PC-3 (cell line): ENCODE results near the gene SIVA1. TPM values are rescaled to one million over a fixed set of nuclear protein-coding genes. Genes with fewer than 3 reads are reported as not detected.

ENCODE experiments used
- ATAC-seq: fragments of 200-7000 bp; cut with Tn5 transposase; 2 replicates; pipeline ENCODE4 v1.9.1; 2020; ENCODE audit warnings: mild to moderate bottlenecking, moderate library complexity
- BruUV-seq: library from RNA; stranded (reverse); fragments of 400-500 nt; replicated peaks from 2 replicates; lab custom pipeline; 2021; lab: Mats Ljungman, UMichigan
- CTCF ChIA-PET: fragments of 300-600 bp; sonication (Branson Sonifier 250); formaldehyde crosslinking; loops from one replicate; lab custom pipeline; 2022; ENCODE audit warnings: antibody characterized with exemption; lab: Charles Lee
- POLR2A ChIA-PET: fragments of 300-600 bp; sonication (Branson Sonifier 250); formaldehyde crosslinking; loops from one replicate; lab custom pipeline; 2022; ENCODE audit warnings: antibody characterized with exemption; ENCODE audit not compliant: unreplicated experiment; lab: Charles Lee
- DNase-seq: peaks from one replicate; pipeline ENCODE4 v3.0.0-alpha.2; 2015
- H2AFZ ChIP-seq: fragments of 300-600 bp; sonication (generic); 2 replicates; pipeline ENCODE4 v1.6.0; 2016; ENCODE audit warnings: antibody characterized with exemption, low read length
- H3F3A ChIP-seq: fragments of 300-600 bp; sonication (generic); one replicate; pipeline ENCODE4 v1.6.0; 2017; ENCODE audit warnings: antibody characterized with exemption, low read length, control low read depth, mild to moderate bottlenecking; ENCODE audit not compliant: unreplicated experiment
- H3K27ac ChIP-seq: fragments of 300-600 bp; sonication (generic); 2 replicates; pipeline ENCODE4 v1.5.1; 2016; ENCODE audit warnings: mild to moderate bottlenecking, low read length
- H3K27me3 ChIP-seq: fragments of 300-600 bp; sonication (generic); 2 replicates; pipeline ENCODE4 v1.6.1; 2016; ENCODE audit warnings: low read length, mixed read lengths
- H3K36me3 ChIP-seq: fragments of 300-600 bp; sonication (generic); 2 replicates; pipeline ENCODE4 v1.6.1; 2016; ENCODE audit warnings: low read depth, mixed run types, low read length, mixed read lengths
- H3K4me1 ChIP-seq: fragments of 300-600 bp; sonication (generic); 2 replicates; pipeline ENCODE4 v1.5.1; 2016; ENCODE audit warnings: low read length; ENCODE audit not compliant: insufficient read depth
- H3K4me2 ChIP-seq: fragments of 300-600 bp; sonication (generic); 2 replicates; pipeline ENCODE4 v1.6.0; 2016; ENCODE audit warnings: low read length
- H3K4me3 ChIP-seq: fragments of 300-600 bp; sonication (generic); 2 replicates; pipeline ENCODE4 v1.5.1; 2016; ENCODE audit warnings: mild to moderate bottlenecking, low read length, mixed read lengths
- H3K79me2 ChIP-seq: fragments of 300-600 bp; sonication (generic); 2 replicates; pipeline ENCODE4 v1.6.1; 2017; ENCODE audit warnings: low read length, mixed read lengths
- H3K9ac ChIP-seq: fragments of 300-600 bp; sonication (generic); 2 replicates; pipeline ENCODE4 v1.6.0; 2016; ENCODE audit warnings: mild to moderate bottlenecking, low read length
- H3K9me2 ChIP-seq: fragments of 300-600 bp; sonication (generic); replicated peaks from 2 replicates; pipeline ENCODE4 v1.6.1; 2016; ENCODE audit warnings: mixed run types, low read length, mixed read lengths
- H3K9me3 ChIP-seq: fragments of 300-600 bp; sonication (generic); 2 replicates; pipeline ENCODE4 v1.6.1; 2016; ENCODE audit warnings: low read length, mixed read lengths
- H4K20me1 ChIP-seq: fragments of 300-600 bp; sonication (generic); 2 replicates; pipeline ENCODE4 v1.6.1; 2016; ENCODE audit warnings: low read length, mixed read lengths
- EZH2 ChIP-seq: fragments of 300-600 bp; sonication (generic); IDR thresholded peaks from one replicate; pipeline ENCODE4 v1.6.1; 2017; ENCODE audit warnings: antibody characterized with exemption, mild to moderate bottlenecking, low read length; ENCODE audit not compliant: unreplicated experiment
- EZH2phosphoT487 ChIP-seq: fragments of 300-600 bp; sonication (generic); IDR thresholded peaks from 2 replicates; pipeline ENCODE4 v1.6.1; 2018; ENCODE audit warnings: mild to moderate bottlenecking, antibody characterized with exemption, low read length, borderline replicate concordance
- intact Hi-C: fragments of 100-400 bp; cut with micrococcal nuclease; formaldehyde crosslinking; loops from 2 replicates; pipeline ENCODE4 v1.9.0; 2023
- total RNA-seq: library from RNA; depleted of rRNA; stranded (reverse); fragments of >200 nt; gene quantifications from 2 replicates; pipeline ENCODE4 v1.2.3, GENCODE V29; 2014
- TF ChIP-seq, protein P1 (sequence below): fragments of 300-600 bp; sonication (generic); conservative IDR thresholded peaks from 2 replicates; pipeline ENCODE4 v1.5.1; 2017; ENCODE audit warnings: antibody characterized with exemption, low read depth, mild to moderate bottlenecking, low read length

Gene SIVA1
- total RNA-seq, 1 experiment from 2014 or later = 375 TPM

- H3K36me3 ChIP-seq = peaks cover 5% of the 10 kb centered on the region; the same call in 1 of the 2 replicates
- no TSS peak for BruUV-seq
These were observed 33.6 kb upstream of the SIVA1 start for GRCh38 chr14:104719343-104719742.

DNA sequence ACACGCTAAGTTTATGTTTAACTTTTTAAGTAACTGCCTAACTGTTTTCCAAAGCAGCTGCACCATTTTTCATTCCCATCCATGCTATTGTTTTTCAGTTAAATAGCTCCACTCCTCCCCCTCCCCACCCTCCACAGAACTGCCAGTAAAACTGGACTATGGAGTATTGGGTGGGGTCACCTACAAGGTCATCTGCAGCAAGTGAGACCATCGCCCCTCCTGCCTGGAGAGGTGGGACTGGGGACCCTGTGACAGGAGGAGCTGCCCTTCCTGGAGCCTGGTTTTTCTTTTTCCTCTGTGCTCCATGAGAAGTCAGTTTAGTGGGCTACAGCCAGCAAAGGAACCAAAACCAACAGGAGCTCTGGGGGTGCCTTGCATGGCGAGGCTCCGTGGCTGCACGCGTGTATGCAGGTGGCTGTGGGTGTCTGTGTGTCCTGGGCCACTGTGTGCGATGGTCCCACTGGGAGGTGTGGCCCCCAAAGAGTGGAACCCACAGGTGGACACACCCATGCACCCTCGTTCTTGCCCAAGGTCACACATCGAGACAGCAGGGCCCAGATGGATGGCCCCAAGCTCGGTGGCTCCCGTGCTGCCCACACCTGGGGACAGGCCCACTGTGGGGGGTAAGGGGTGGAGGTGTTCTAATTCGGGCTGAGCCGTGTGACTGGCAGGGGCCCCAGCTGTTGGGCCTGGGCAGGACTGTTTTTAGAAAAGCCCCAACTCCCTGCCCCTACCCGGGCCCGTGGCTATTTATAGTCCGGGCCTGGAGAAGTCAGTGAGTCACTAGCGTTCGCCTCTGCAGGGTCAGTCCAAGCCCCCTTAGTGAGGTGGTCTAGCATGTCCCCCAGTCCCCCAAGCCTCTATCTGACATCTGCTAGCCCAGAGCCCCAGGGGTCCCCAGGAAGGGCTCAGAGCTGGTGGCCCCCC lies 31.2 kb upstream of the SIVA1 start:
- no peaks in the 10 kb centered on the region for H3K9me3 ChIP-seq
- ATAC-seq (no peak), DNase-seq (no peak)
- H3K9ac ChIP-seq = no peak overlapping the region
- no peak overlapping the region for H3K27ac ChIP-seq
- H3K9me2 ChIP-seq = no peaks in the 10 kb centered on the region
- H3K27me3 ChIP-seq = no peaks in the 10 kb centered on the region
- H3K4me3 ChIP-seq = no peak overlapping the region
- TF ChIP-seq EZH2phosphoT487 = no peak
- TF ChIP-seq EZH2 = no peak
- TF ChIP-seq, protein P1, sequence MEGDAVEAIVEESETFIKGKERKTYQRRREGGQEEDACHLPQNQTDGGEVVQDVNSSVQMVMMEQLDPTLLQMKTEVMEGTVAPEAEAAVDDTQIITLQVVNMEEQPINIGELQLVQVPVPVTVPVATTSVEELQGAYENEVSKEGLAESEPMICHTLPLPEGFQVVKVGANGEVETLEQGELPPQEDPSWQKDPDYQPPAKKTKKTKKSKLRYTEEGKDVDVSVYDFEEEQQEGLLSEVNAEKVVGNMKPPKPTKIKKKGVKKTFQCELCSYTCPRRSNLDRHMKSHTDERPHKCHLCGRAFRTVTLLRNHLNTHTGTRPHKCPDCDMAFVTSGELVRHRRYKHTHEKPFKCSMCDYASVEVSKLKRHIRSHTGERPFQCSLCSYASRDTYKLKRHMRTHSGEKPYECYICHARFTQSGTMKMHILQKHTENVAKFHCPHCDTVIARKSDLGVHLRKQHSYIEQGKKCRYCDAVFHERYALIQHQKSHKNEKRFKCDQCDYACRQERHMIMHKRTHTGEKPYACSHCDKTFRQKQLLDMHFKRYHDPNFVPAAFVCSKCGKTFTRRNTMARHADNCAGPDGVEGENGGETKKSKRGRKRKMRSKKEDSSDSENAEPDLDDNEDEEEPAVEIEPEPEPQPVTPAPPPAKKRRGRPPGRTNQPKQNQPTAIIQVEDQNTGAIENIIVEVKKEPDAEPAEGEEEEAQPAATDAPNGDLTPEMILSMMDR = no peak
- H3F3A ChIP-seq = no peaks in the 10 kb centered on the region
- no TSS peak for BruUV-seq
- CTCF ChIA-PET = no interaction called here
- no peak overlapping the region for H2AFZ ChIP-seq
- no peak overlapping the region for H3K4me2 ChIP-seq
- H3K36me3 ChIP-seq = peaks cover 5% of the 10 kb centered on the region; the same call in 1 of the 2 replicates
- intact Hi-C loops = no loop called here
- no peaks in the 10 kb centered on the region for H3K79me2 ChIP-seq
- H4K20me1 ChIP-seq = no peaks in the 10 kb centered on the region
- POLR2A ChIA-PET = no interaction called here
- H3K4me1 ChIP-seq = peaks cover 7% of the 10 kb centered on the region

More at GRCh38 chr14:104719343-104719742, 33.6 kb upstream of the SIVA1 start:
- Histone ChIP-seq H3K4me1 (no peaks in the 10 kb centered on the region), H3K9me3 (no peaks in the 10 kb centered on the region), H3F3A (no peaks in the 10 kb centered on the region), H3K27me3 (no peaks in the 10 kb centered on the region), H3K4me2 (no peak overlapping the region), H3K79me2 (no peaks in the 10 kb centered on the region), H3K4me3 (no peak overlapping the region), H2AFZ (no peak overlapping the region), H3K9me2 (no peaks in the 10 kb centered on the region), H3K27ac (no peak overlapping the region), H3K9ac (no peak overlapping the region), H4K20me1 (no peaks in the 10 kb centered on the region)
- CTCF ChIA-PET = no interaction called here
- TF ChIP-seq EZH2 = no peak
- no peak for TF ChIP-seq EZH2phosphoT487
- TF ChIP-seq, protein P1 = no peak
- intact Hi-C loops = no loop called here
- ATAC-seq (no peak), DNase-seq (no peak)
- POLR2A ChIA-PET = no interaction called here
